ENCODE results near the gene SAMD9.

GRCh38 chr7:93119191-93119905 lies 1.6 kb upstream of the SAMD9 start:
- TF ChIP-seq EZH2 (IDR thresholded peaks at IDR 0.05; ENCODE audit: low read length) (no peak), CTCF (optimal IDR thresholded peaks at IDR 0.05 in 1 of 3, IDR thresholded peaks at IDR 0.05 in 1 of 3, conservative IDR thresholded peaks at IDR 0.05 in 1 of 3; ENCODE audit: extremely low read depth in 1 of 3, insufficient read depth in 2 of 3, low read length in 3 of 3) (no peak)

Data from keratinocyte (primary cell).